ENCODE results near the gene QRICH2.
"Not testable (repeated sequence)": the region's sequence is repeated elsewhere in the genome, so short reads cannot be mapped to it uniquely, and the experiment has no call there.

The QRICH2 gene

GRCh38 chr17:76237859-76238313, 70.2 kb downstream of the QRICH2 start:
- TF ChIP-seq, protein P1, sequence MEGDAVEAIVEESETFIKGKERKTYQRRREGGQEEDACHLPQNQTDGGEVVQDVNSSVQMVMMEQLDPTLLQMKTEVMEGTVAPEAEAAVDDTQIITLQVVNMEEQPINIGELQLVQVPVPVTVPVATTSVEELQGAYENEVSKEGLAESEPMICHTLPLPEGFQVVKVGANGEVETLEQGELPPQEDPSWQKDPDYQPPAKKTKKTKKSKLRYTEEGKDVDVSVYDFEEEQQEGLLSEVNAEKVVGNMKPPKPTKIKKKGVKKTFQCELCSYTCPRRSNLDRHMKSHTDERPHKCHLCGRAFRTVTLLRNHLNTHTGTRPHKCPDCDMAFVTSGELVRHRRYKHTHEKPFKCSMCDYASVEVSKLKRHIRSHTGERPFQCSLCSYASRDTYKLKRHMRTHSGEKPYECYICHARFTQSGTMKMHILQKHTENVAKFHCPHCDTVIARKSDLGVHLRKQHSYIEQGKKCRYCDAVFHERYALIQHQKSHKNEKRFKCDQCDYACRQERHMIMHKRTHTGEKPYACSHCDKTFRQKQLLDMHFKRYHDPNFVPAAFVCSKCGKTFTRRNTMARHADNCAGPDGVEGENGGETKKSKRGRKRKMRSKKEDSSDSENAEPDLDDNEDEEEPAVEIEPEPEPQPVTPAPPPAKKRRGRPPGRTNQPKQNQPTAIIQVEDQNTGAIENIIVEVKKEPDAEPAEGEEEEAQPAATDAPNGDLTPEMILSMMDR (IDR thresholded peaks at IDR 0.05; ENCODE audit: insufficient read depth, low read depth, low read length, missing control alignments): no peak
- no peak overlapping the region for H3K4me3 ChIP-seq (ENCODE audit: low read length)
- peak; percentile 60 for DNase-seq (ENCODE audit: low read depth)

DNA sequence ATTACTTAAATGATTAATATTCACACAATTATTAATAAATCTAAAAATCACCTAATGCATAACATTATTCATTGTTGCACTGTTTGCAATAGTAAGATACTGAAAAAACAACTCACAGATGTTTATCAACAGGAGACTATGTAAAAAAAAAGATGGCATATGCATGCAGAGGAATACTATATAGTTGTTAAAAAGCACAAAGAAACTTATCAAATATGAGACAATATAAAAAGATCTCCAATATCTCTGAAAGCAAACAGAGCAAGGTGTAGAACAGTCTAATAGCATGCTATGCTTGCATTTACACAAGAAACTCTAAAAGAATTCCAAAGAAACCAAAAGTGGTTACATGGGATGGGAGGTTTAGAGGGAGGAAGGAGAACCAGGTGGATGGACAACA, 71.5 kb downstream of the QRICH2 start:
- TF ChIP-seq, protein P1 (IDR thresholded peaks at IDR 0.05; ENCODE audit: insufficient read depth, low read depth, low read length, missing control alignments): no peak
- DNase-seq (ENCODE audit: low read depth): no peak
- H3K4me3 ChIP-seq (ENCODE audit: low read length): no peak overlapping the region

GRCh38 chr17:76235883-76236282, 72.2 kb downstream of the QRICH2 start:
- no peak for DNase-seq (ENCODE audit: low read depth)
- TF ChIP-seq, protein P1 (IDR thresholded peaks at IDR 0.05; ENCODE audit: insufficient read depth, low read depth, low read length, missing control alignments): no peak
- H3K4me3 ChIP-seq (ENCODE audit: low read length): no peak overlapping the region

- no peak for DNase-seq (ENCODE audit: low read depth)
- TF ChIP-seq, protein P1 (IDR thresholded peaks at IDR 0.05; ENCODE audit: insufficient read depth, low read depth, low read length, missing control alignments): no peak
- no peak overlapping the region for H3K4me3 ChIP-seq (ENCODE audit: low read length)
These were observed 73.8 kb downstream of the QRICH2 start for GRCh38 chr17:76234354-76234679.

GRCh38 chr17:76233588-76234353, 74.3 kb downstream of the QRICH2 start:
- no peak overlapping the region for H3K4me3 ChIP-seq (ENCODE audit: low read length)
- TF ChIP-seq, protein P1 (IDR thresholded peaks at IDR 0.05; ENCODE audit: insufficient read depth, low read depth, low read length, missing control alignments): no peak
- DNase-seq (ENCODE audit: low read depth): no peak

GRCh38 chr17:76232342-76232741, 75.7 kb downstream of the QRICH2 start:
- TF ChIP-seq, protein P1 (IDR thresholded peaks at IDR 0.05; ENCODE audit: insufficient read depth, low read depth, low read length, missing control alignments): no peak
- H3K4me3 ChIP-seq (ENCODE audit: low read length): no peak overlapping the region
- peak; percentile 75 for DNase-seq (ENCODE audit: low read depth)

DNA sequence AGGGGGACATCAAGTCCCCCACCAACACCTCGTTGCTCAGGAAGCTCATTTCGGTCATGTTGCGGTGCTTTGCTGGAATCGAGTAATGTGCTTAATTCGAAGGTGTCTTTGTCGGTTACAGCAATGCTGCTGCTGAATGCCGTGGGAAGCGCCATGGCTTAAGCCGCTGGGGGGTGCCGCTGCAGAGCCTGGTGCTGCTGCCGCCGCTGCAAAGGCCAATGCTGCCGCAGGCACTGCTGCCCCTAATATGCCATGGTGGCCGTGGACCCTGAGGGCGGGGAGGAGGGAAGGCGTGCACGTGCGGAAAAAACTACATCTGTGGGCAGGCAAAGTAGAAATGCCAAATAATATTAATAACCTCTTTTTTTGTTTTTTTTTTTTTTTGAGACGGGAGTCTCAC, 81.3 kb downstream of the QRICH2 start:
- not testable (repeated sequence) for DNase-seq (ENCODE audit: low read depth); H3K4me3 ChIP-seq (ENCODE audit: low read length)

DNA sequence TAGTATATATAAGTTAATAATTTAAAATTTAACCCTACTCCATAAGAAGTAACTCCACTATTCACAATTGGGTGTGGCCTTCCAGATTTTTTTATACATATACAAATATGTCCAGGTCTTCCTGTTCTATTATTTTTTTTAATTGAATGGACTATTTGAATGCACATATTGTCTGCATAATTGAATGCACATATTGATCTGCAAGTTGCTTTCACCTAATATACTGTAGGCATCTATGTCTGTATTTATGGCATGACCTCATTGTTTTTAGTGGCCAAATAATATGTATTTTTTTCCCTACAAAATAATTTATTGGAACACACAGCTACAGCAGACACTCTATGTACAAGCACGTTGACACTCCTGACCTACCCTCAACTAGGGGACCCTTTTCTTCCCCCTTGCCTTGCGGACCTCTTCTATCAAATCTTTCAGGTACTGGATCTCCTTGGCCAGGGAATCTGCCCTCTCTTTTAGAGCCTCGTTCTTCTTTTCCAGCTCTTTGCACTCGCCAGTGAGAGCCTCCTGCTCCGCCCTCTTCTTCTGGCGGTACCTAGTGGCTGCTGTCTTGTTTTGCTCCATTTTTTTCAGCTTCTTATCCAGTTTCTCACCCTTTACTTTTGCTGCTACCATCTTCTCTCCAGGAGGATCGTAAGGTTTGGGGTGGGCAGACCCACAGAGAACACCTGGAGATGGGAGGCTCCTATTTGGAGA, 82.5 kb downstream of the QRICH2 start:
- H3K4me3 ChIP-seq (ENCODE audit: low read length); DNase-seq (ENCODE audit: low read depth): not testable (repeated sequence)
